ENCODE results near the gene ADAMTS17.

ADAMTS17 gene

DNA sequence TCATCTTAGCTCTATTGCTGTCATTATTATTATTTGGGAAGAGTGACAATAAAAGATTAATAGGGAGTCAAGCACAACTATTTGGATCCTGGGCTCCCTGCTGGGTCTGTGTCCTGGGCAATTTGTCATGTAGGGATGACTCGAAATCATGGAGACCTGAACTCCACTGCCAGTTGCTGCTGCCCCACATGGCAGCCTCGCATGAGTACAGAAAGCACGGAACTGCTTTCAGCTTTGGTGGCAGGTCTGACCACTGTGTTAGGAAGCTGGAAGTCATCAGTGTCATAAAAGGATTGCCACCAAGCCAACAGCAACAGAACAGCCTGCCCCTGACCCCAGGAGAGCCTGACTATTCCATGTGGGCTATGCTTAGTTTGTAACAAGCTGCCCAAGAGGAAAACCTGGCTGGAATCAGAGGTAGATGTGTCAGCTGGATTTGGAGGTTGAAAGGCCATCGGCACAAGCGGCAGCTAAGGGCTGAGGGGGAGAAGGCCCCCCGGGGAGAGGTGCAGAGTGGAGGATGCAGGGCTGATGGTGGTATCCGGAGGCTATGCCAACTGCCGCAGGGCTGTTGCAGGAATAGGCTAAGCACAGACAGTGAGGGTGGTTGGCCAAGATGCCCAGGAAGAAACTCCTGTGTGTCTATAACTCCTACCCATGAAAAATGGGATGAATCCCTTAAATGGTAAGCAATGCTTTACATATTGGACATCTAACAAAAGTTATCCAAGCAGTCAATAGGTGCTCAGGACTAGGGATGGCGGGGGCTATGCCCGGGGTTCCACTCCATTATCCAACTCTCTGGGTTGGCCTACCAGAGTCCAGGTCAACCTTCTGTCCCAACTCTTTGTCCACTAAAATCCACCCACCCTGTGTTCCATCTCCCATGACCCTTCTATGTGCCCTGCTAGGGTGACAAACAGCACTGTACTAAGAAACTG, 291.6 kb downstream of the ADAMTS17 start:
- DNase-seq (ENCODE audit: low read depth): no peak

DNA sequence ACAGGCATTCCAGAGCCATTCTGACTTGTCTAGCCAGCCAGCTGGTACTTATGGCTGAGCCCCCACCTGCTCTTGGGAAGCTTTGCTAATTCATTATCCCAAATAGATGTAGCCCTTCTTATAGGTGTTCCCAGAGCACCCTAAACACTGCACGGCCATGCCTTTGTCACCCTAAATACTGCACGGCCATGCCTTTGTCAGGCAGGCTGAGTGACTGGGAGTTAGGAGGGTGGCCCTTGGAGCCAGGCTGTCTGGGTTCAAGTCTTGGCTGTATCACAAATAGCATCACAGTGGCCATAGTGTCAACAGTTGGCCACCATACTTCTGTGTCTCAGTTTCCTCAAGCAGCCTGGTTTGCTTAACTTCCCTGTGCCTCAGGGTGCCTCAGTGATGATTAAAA, 292.3 kb downstream of the ADAMTS17 start:
- no peak for DNase-seq (ENCODE audit: low read depth)

DNA sequence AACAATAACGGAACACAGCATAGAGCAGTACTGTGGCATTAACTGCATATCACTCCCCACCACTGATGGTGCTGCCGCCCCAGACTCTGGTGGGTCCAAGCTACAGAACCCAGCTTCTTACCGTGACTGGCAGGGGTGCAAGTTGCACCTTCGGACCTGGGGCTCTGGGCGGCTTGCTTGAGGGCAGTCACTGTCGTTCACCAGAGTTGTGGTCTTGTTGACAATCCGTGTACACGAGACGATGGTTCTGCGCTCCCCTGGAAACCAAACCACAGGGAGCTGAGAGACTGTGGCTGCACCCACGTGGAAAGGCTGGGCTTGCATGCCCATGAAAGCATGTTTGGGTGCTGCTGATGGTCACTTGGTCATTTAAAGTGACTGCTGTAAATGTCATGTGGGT, 293.0 kb downstream of the ADAMTS17 start:
- DNase-seq (ENCODE audit: low read depth): no peak

DNA sequence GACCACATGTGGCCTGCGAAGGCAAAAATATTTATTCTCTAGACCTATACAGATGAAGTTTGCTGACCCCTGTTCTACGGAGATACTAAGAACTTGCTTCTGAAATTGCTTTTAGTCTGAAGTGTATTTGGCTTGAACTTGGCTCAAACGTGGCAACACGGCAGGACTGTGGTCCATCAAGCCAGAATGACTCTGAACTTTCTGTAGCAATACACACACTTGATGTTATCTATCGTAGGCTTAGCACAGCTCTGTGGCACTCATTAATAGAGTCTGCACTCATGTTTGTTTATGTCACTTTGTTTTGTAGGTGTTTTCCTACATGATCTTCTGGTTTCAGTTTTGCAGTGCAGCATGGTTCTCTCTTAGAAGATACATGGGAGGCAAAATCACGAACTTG, 298.1 kb downstream of the ADAMTS17 start:
- DNase-seq (ENCODE audit: low read depth): no peak

DNA sequence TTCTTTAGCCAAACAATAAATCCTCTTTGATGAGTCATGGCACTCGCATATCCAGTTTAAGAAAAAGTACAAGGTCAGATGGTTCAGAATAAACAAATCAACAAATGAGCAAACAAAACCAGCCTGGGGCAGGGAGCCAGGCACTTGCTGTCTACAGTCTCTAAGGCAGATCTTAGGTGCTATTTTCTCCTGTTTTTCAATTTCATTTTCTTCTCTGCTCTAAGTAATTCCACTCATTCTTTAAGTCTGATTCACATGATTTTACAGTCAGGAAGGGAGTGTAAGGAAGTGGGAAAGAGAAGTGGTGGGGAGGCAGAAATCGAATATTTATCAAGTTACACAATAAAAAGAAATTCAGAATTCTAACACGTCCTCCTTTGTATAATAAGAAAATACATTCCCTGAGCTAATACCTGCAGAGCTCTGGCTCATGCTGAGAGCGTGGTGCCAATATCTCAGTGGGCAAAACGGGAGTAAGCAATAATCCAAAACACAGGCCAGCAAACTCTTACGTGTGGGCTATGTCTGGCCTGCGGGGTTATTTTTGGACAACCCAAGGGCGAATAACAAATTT, 298.6 kb downstream of the ADAMTS17 start:
- no peak for DNase-seq (ENCODE audit: low read depth)

DNA sequence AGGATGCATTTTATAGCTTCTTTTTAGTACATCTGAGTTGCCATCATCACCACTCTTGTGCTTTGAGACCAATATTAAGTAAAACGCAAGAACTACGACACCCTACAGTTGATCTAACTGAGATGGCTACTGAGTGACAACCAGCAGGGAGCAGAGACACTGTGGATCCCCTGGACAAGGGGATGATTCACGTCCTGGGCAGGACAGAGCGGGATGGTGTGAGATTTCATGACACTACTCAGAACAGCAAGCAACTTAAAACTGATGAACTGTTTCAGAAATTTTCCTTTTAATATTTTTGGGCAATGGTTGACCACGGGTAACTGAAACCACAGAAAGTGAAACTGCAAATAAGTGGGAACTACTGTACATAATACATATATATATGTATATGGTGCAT, 299.2 kb downstream of the ADAMTS17 start:
- DNase-seq (ENCODE audit: low read depth): no peak

DNA sequence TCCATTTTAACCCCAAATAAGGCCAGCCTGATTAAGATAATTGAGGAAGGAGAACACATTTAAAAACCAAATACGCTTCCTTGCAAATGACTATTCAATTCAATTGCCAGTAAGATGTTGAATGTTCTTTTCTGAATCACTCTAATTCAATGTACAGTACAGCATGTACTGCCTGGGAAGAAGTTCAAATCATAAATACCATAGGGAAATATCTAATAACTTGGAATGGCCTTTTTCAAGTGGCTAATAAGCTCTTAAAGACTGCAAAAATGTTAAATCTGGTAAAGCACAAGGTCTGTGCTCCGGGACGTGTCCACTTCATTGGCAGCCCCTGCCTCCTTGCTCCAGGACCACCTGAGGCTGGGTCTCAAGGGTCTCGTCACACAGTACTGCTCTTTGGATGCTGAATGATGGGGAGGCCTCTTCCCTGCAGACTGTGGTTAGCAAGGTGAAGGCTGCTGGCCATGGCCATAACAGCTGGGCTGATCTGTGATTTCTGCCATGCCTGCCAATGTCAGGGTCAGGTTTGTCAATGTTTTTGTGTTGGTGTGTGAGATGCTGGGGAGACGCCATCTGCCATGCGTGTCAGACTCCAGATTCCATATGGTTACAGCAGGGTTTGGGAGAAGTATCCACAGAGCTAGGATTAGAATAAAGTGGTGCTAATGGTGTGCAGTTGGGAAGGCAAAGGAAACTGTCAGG, 300.5 kb downstream of the ADAMTS17 start:
- no peak for DNase-seq (ENCODE audit: low read depth)

DNA sequence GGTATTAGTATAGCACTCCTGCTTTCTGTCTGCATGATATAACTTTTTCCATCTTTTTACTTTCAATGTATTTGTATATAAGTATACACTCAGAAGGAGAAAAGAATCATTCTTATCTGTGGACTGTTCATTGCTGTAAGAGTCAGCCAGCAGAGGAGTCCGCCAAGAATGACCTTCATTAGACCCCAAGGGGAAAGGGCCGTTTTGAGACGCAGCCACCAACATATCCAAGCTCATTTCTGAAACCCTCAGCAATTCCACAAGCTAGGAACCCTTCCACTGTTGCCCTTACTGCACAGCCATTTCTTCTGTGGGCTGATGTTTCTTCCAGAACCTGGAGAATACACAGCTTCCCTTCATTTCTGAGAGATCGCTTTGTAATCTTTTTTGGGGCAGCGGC, 301.8 kb downstream of the ADAMTS17 start:
- no peak for DNase-seq (ENCODE audit: low read depth)

DNA sequence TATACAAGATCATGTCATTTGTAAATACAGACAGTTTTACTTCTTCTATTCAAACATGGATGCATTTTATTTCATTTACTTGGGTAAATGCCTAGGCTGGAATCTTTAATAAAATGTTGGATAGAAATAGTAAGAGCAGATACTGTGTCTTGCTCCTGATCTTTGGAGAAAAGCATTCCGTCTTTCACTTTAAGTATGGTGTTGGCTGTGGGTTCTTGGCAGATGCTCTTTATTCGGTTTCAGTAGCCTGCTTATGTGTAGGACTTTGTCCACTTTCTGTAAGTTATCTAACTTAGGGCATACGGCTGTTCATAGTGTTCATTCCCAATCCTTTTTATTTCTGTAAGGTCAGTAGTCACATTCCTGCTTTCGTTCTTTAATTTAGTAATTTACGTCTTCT, 303.0 kb downstream of the ADAMTS17 start:
- no peak for DNase-seq (ENCODE audit: low read depth)

DNA sequence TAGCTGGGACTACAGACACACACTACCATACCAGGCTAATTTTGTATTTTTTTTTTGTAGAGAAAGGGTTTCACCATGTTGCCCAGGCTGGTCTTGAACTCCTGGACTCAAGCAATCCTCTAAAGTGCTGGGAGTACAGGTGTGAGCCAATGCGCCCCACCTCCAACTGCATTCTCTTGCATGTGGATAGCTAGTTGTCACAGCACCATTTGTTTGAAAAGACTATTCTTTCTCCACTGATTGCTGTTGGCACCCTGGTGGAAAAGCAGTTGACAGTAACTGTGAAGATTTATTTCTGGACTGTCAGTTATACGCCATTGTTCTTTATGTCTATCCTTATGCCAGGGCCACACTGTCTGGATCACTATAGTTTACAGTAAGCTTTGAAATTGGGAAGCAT, 303.9 kb downstream of the ADAMTS17 start:
- no peak for DNase-seq (ENCODE audit: low read depth)

DNA sequence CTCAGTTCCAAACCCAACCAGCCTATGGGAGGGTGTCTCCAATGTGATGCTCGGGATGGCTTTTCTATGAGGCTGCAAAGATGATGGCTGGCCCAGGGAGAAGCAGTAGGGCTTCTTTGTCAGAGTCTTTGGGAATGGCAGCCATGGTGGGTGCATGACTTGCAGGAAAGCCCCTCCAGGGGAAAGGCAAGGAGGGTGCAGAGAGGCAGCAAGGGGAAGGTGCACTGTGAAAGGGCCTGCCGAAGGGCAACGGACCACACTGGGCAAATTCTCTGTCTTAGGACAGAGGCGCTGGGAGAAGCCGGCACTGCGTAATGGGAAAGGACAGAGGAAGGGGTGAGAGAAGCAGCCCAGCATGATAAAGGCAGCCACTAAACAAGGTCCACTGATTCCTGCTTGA, 305.8 kb downstream of the ADAMTS17 start:
- no peak for DNase-seq (ENCODE audit: low read depth)

DNA sequence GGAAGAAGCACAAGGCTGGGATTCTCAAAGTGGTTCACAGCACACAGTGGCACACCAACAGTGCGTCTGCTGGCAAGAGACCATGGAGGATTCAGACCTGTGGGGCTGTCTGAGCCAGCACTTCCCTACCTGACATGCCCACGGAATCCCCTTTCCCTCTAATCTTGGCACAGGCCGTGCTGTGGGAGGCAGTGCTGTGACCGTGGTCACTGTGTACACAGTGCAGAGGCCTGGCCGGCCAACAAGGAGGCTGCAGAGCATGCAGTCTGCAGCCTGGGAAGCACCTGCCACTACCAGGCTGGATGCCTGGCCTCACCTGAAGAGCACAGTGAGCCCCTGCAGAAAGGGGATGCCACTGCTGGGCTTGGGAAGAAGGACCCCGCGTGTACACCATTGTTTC, 307.6 kb downstream of the ADAMTS17 start:
- DNase-seq (ENCODE audit: low read depth): no peak

DNA sequence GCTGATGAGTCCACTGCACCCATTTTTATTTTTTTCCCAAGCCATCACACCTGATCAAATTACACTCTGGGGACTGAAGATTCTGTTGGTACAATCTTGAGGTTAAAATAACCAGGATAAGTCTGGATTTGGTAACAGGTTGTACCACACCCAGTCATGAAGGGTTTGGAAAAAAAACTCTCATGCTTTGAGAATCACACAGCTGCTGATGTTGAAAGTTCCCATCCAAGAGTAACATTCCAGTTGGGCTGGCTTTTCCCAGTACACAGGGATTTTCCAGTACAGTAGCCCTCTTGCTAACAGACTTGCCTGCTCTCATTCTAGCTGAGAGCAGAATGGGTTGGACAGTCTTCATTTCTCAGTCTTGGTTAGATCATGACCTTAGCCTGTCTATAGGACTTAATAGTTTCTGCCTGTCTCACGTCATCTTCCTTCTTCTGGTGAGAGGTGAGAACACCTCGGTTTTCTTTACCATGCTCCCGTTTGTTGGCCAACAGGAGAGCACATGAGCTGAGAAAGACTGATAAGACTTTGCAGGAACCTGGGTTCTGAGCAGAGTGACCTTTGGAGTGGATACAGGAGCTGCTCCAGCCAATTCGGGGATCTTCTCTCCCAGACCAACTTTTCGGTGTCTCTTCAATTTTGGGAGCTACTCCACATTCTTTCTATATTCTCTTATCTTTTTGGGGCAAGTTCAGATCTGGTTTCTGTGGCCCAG, 308.5 kb downstream of the ADAMTS17 start:
- no peak for DNase-seq (ENCODE audit: low read depth)

DNA sequence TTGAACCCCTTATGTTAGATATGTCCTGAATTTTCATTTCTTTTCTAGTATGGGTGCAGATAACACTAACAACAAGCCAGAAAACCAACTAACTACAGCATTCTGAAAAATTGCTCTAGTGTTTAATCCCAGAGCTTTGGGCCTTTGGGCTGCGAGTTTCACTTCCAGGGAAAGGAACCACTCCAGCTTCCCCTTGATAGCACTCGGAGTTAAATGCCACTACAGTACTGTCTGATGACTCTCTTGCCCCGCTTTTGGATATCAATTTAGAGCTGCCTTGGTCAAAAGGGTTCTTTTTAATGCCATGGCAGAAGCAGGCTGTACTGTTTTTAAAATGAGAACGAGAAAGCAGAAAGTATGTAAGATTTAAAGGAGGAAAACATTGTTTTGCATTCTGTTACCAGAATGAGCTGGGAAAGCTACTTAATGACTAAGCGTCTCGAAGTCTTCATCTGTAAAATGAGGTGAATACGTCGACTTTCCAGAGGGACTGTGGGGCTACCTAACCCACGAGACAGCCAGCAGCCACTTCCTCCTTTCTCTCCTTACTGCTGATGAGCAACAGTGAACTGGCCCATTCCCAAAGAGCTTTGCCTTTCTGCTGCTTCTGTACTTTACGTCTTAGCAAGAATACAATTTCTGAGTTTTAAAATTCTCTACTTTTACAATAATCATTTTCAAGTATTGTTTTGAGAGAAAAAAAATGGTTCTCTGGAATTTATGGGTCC, 309.3 kb downstream of the ADAMTS17 start:
- DNase-seq (ENCODE audit: low read depth): no peak

DNA sequence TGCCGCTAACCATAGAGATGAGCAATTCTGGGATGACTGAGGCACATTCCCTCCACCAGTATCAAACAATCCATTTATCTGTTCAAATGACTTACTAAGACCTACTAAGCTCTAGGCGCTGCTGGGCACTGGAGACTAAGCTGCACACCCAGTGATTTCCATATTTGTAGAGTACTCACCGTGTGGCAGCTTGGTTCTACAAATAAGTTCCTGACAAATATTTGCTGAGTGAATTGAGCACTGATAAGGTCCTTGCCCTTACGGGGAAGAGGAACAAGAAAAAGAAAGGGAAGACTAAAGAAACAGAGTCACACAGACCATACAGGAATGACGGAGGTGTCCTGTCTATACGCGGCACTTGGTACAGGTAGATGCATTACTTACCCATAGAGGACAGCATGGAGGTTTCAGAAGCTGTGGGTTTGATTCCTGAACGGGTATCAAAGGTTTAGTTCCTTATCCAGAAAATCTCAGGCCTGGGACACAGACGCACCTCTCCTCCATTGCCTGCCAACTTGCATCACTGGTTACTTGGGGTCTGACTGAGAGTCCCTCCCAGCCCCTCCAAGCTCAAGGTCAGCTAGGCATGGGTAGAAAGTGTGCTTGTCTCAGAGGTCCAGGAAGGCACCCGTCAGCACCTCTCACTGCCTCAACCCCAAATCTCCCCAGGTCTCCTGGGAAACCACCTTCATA, 310.0 kb downstream of the ADAMTS17 start:
- DNase-seq (ENCODE audit: low read depth): no peak

DNA sequence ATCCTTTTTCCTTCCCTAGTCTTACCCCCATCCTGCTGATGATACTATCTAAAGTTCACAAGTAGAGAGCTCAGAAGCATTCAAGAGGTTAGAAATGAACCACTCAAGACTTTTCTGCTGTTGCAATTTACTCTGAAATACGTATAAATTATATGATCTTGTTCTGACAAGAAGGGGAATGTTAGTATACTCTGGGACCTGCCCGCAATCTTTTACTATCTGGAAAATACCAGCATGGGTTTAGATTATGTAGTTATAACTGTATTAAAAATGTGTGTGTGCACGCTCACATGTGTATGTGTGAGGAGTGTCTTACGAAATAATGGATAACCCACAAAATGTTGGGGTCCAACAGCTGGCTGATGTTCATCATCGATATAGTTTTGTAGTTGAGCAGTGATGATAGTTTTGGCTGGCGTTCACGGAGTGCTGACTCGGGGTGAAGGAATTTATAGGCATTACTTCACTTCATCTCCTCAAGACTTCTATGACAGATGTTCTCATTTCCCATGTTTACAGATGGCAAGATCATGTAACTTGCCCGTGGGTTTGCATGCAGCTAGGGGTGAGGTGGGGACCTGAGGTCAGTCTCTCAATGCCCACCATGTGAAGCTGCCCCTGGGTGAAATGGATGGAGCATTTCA, 311.1 kb downstream of the ADAMTS17 start:
- DNase-seq (ENCODE audit: low read depth): no peak

DNA sequence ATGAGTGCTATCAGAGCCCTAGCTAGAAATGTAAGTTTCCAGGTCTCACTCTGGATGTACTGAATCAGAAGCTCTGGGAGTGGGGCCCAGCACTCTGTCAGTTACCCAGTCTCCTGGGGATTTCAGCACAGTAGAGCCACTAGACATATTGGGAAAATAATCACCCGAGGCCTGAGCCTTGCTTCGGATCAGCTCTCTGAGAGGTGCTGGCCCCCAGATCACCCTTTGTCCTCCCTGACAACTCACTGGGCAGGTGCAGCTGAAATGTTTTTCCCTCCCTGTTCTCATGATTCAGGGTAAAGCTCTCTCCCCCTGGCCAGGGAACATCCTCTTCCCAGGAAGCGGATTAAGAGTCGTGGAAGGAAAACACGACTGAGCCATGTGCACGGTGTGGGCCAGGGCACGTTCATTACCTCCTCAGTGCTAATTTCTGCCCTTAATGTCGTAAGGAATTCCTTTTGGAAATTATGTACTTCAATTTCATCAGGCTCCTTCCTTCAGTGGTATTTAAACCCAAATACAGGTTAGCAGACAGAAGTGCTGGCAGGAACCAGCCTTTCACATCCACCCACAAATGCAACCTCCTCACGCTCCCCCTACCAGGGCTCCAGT, 311.8 kb downstream of the ADAMTS17 start:
- no peak for DNase-seq (ENCODE audit: low read depth)

DNA sequence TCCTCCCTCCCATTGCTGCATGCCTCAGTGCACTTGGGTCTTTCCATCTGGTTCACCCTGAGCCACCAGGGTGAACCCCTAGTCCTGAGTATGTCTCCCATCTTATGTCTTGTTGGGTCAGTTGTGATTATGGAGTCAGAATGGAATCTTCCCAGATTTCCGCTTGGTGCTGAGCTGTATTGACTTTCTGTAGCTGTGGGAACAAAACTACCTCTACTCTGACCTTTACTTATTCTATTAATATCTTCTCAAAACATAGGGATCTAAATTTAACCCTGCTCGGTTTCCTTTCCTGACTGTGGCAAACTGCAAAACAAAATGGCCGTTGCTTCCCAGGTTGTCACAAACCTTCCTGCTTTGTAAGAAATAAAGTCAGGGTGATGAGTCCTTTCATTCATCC, 312.7 kb downstream of the ADAMTS17 start:
- DNase-seq (ENCODE audit: low read depth): no peak

DNA sequence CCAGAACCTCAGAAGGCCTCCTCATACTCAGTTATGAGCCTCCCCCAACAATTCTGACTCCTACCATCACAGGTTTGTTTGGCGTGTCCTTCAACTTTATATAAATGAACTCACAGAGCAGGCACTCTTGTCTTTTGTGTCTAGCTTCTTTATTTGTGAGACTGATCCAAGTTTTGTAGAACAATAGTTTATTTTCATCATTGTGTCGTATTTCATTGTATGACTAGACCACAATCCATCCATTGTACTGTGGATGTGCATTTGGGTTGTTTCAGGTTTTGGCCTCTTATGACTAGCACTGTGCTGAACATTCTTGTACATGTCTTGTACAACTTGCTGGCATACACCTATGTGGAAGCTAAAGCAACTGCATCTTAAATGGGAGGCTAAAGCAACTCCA, 315.7 kb downstream of the ADAMTS17 start:
- DNase-seq (ENCODE audit: low read depth): no peak

DNA sequence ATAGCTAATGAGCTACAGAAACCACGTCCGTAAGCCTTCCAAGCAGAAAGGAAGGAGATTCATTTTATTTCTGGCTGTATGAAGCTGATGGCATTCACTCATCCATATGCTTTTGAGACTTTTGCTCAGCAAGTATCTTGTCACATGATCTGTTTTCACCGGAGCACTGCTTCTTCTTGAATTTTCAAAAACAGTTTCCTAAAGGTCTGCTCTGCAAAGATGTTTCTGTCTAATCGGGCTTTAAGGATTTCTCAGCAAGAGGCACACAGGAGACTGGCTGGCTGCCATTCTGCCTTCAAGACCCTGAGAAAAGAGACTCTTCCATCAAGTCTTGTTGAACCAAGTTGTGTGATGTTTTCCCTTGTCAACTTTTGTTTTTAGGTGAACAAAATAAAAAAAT, 319.0 kb downstream of the ADAMTS17 start:
- no peak for DNase-seq (ENCODE audit: low read depth)
